ENCODE measurements around the gene FASTKD3. TPM values are rescaled to one million over a fixed set of nuclear protein-coding genes. Genes with fewer than 3 reads are reported as not detected.
A peak's percentile ranks its signal among the peaks of the same experiment; 100 is the strongest.

Gene FASTKD3
- total and polyA plus RNA-seq, 9 donors: 7.7 to 10.6 (median 9.0) TPM

GRCh38 chr5:7869474-7870136 lies 774 bp upstream of the FASTKD3 start:
- H3K36me3 ChIP-seq (ENCODE audit: control insufficient read depth, insufficient read depth, low read length): peaks cover 20% of the 10 kb centered on the region
- peaks cover 2% of the 10 kb centered on the region for H3K4me1 ChIP-seq (ENCODE audit: control insufficient read depth, insufficient read depth, low read length)
- no peak for DNase-seq
- no peaks in the 10 kb centered on the region for H3K9me3 ChIP-seq (replicated peaks; ENCODE audit: control insufficient read depth, low read depth, low read length)
- peak overlapping the region; percentile 80 for H3K4me3 ChIP-seq (ENCODE audit: low read length)
- H3K27me3 ChIP-seq (ENCODE audit: control insufficient read depth, insufficient read depth, low read length): no peaks in the 10 kb centered on the region
- H3K27ac ChIP-seq (ENCODE audit: low read length): peak overlapping the region; percentile 47
- WGBS (ENCODE audit: insufficient coverage): under 1% methylated on average over 32 of the region's 41 CpGs

GRCh38 chr5:7868427-7868772 lies 431 bp downstream of the FASTKD3 start:
- no peaks in the 10 kb centered on the region for H3K9me3 ChIP-seq (replicated peaks; ENCODE audit: control insufficient read depth, low read depth, low read length)
- H3K27me3 ChIP-seq (ENCODE audit: control insufficient read depth, insufficient read depth, low read length): no peaks in the 10 kb centered on the region
- DNase-seq: no peak
- peak overlapping the region; percentile 80 for H3K4me3 ChIP-seq (ENCODE audit: low read length)
- H3K4me1 ChIP-seq (ENCODE audit: control insufficient read depth, insufficient read depth, low read length): peaks cover 2% of the 10 kb centered on the region
- WGBS (ENCODE audit: insufficient coverage): under 1% methylated on average over 8 of the region's 8 CpGs
- no peak overlapping the region for H3K27ac ChIP-seq (ENCODE audit: low read length)
- peaks cover 17% of the 10 kb centered on the region for H3K36me3 ChIP-seq (ENCODE audit: control insufficient read depth, insufficient read depth, low read length)

GRCh38 chr5:7867260-7867659 lies 1.6 kb downstream of the FASTKD3 start:
- Histone ChIP-seq H3K4me1 (ENCODE audit: control insufficient read depth, insufficient read depth, low read length) (peaks cover 2% of the 10 kb centered on the region), H3K27me3 (ENCODE audit: control insufficient read depth, insufficient read depth, low read length) (no peaks in the 10 kb centered on the region), H3K27ac (ENCODE audit: low read length) (no peak overlapping the region), H3K4me3 (ENCODE audit: low read length) (no peak overlapping the region), H3K36me3 (ENCODE audit: control insufficient read depth, insufficient read depth, low read length) (peaks cover 12% of the 10 kb centered on the region), H3K9me3 (replicated peaks; ENCODE audit: control insufficient read depth, low read depth, low read length) (no peaks in the 10 kb centered on the region)
- no peak for DNase-seq
- 51% methylated on average over 2 of the region's 3 CpGs for WGBS (ENCODE audit: insufficient coverage)

- WGBS (ENCODE audit: insufficient coverage): 100% methylated on average over 1 of the region's 2 CpGs
- DNase-seq: no peak
- Histone ChIP-seq H3K9me3 (replicated peaks; ENCODE audit: control insufficient read depth, low read depth, low read length) (no peaks in the 10 kb centered on the region), H3K4me1 (ENCODE audit: control insufficient read depth, insufficient read depth, low read length) (peaks cover 2% of the 10 kb centered on the region), H3K27me3 (ENCODE audit: control insufficient read depth, insufficient read depth, low read length) (no peaks in the 10 kb centered on the region), H3K27ac (ENCODE audit: low read length) (no peak overlapping the region), H3K4me3 (ENCODE audit: low read length) (no peak overlapping the region), H3K36me3 (ENCODE audit: control insufficient read depth, insufficient read depth, low read length) (peaks cover 14% of the 10 kb centered on the region)
These were observed 2.6 kb downstream of the FASTKD3 start for GRCh38 chr5:7866196-7866595.

GRCh38 chr5:7857926-7858632 lies 10.8 kb downstream of the FASTKD3 start:
- no peaks in the 10 kb centered on the region for H3K9me3 ChIP-seq (replicated peaks; ENCODE audit: control insufficient read depth, low read depth, low read length)
- H3K4me1 ChIP-seq (ENCODE audit: control insufficient read depth, insufficient read depth, low read length): no peaks in the 10 kb centered on the region
- DNase-seq: no peak
- H3K27me3 ChIP-seq (ENCODE audit: control insufficient read depth, insufficient read depth, low read length): no peaks in the 10 kb centered on the region
- no peak overlapping the region for H3K4me3 ChIP-seq (ENCODE audit: low read length)
- H3K36me3 ChIP-seq (ENCODE audit: control insufficient read depth, insufficient read depth, low read length): peaks cover 21% of the 10 kb centered on the region
- H3K27ac ChIP-seq (ENCODE audit: low read length): no peak overlapping the region
- 20% methylated on average over 1 of the region's 9 CpGs for WGBS (ENCODE audit: insufficient coverage)

- WGBS (ENCODE audit: insufficient coverage): 92% methylated on average over 4 of the region's 5 CpGs
These were observed 11.5 kb downstream of the FASTKD3 start for GRCh38 chr5:7857361-7857760.

GRCh38 chr5:7856855-7857254 lies 12.0 kb downstream of the FASTKD3 start:
- WGBS (ENCODE audit: insufficient coverage): no CpG with 5 or more reads among the region's 2 CpGs
- DNase-seq: peak; percentile 29

More at GRCh38 chr5:7857361-7857760, 11.5 kb downstream of the FASTKD3 start:
- Histone ChIP-seq H3K27me3 (ENCODE audit: control insufficient read depth, insufficient read depth, low read length) (no peaks in the 10 kb centered on the region), H3K27ac (ENCODE audit: low read length) (no peak overlapping the region), H3K36me3 (ENCODE audit: control insufficient read depth, insufficient read depth, low read length) (peaks cover 19% of the 10 kb centered on the region), H3K9me3 (replicated peaks; ENCODE audit: control insufficient read depth, low read depth, low read length) (no peaks in the 10 kb centered on the region), H3K4me1 (ENCODE audit: control insufficient read depth, insufficient read depth, low read length) (no peaks in the 10 kb centered on the region), H3K4me3 (ENCODE audit: low read length) (no peak overlapping the region)
- no peak for DNase-seq

GRCh38 chr5:7855611-7856010 lies 13.2 kb downstream of the FASTKD3 start:
- no peak for DNase-seq
- Histone ChIP-seq H3K27me3 (ENCODE audit: control insufficient read depth, insufficient read depth, low read length) (peaks cover 8% of the 10 kb centered on the region), H3K4me1 (ENCODE audit: control insufficient read depth, insufficient read depth, low read length) (peaks cover 6% of the 10 kb centered on the region), H3K27ac (ENCODE audit: low read length) (no peak overlapping the region), H3K36me3 (ENCODE audit: control insufficient read depth, insufficient read depth, low read length) (peaks cover 11% of the 10 kb centered on the region), H3K9me3 (replicated peaks; ENCODE audit: control insufficient read depth, low read depth, low read length) (no peaks in the 10 kb centered on the region), H3K4me3 (ENCODE audit: low read length) (no peak overlapping the region)
- 76% methylated on average over 2 of the region's 3 CpGs for WGBS (ENCODE audit: insufficient coverage)

More at GRCh38 chr5:7856855-7857254, 12.0 kb downstream of the FASTKD3 start:
- no peaks in the 10 kb centered on the region for H3K9me3 ChIP-seq (replicated peaks; ENCODE audit: control insufficient read depth, low read depth, low read length)
- peaks cover 16% of the 10 kb centered on the region for H3K36me3 ChIP-seq (ENCODE audit: control insufficient read depth, insufficient read depth, low read length)
- H3K27ac ChIP-seq (ENCODE audit: low read length): no peak overlapping the region
- no peaks in the 10 kb centered on the region for H3K4me1 ChIP-seq (ENCODE audit: control insufficient read depth, insufficient read depth, low read length)
- H3K27me3 ChIP-seq (ENCODE audit: control insufficient read depth, insufficient read depth, low read length): no peaks in the 10 kb centered on the region
- H3K4me3 ChIP-seq (ENCODE audit: low read length): no peak overlapping the region

- Histone ChIP-seq H3K4me3 (ENCODE audit: low read length) (no peak overlapping the region), H3K36me3 (ENCODE audit: control insufficient read depth, insufficient read depth, low read length) (peaks cover 5% of the 10 kb centered on the region), H3K27me3 (ENCODE audit: control insufficient read depth, insufficient read depth, low read length) (peaks cover 19% of the 10 kb centered on the region), H3K27ac (ENCODE audit: low read length) (no peak overlapping the region), H3K9me3 (replicated peaks; ENCODE audit: control insufficient read depth, low read depth, low read length) (no peaks in the 10 kb centered on the region), H3K4me1 (ENCODE audit: control insufficient read depth, insufficient read depth, low read length) (peaks cover 15% of the 10 kb centered on the region)
- no CpG with 5 or more reads among the region's 2 CpGs for WGBS (ENCODE audit: insufficient coverage)
- no peak for DNase-seq
These were observed 15.8 kb downstream of the FASTKD3 start for GRCh38 chr5:7852988-7853387.

- peak; percentile 9 for DNase-seq
- H3K27ac ChIP-seq (ENCODE audit: low read length): no peak overlapping the region
- H3K4me3 ChIP-seq (ENCODE audit: low read length): no peak overlapping the region
- WGBS (ENCODE audit: insufficient coverage): no CpG with 5 or more reads among the region's 1 CpG
- peaks cover 19% of the 10 kb centered on the region for H3K27me3 ChIP-seq (ENCODE audit: control insufficient read depth, insufficient read depth, low read length)
- peaks cover 1% of the 10 kb centered on the region for H3K36me3 ChIP-seq (ENCODE audit: control insufficient read depth, insufficient read depth, low read length)
- H3K4me1 ChIP-seq (ENCODE audit: control insufficient read depth, insufficient read depth, low read length): peaks cover 15% of the 10 kb centered on the region
- H3K9me3 ChIP-seq (replicated peaks; ENCODE audit: control insufficient read depth, low read depth, low read length): no peaks in the 10 kb centered on the region
These were observed 16.3 kb downstream of the FASTKD3 start for GRCh38 chr5:7852542-7852941.

Data from muscle of leg (tissue), 11 donors.